Gastroesophageal sphincter (tissue), 3 donors: Measurements from ENCODE around the gene ZNF333.

Source experiments
- EP300 ChIP-seq: sonication (generic); formaldehyde crosslinking; IDR thresholded peaks from one replicate; pipeline ENCODE4 v1.6.1; 2017; ENCODE audit warnings: antibody characterized with exemption, mild to moderate bottlenecking
- POLR2A ChIP-seq, 2 donors: fragments of 450-650 bp; IDR thresholded peaks; one replicate each; pipeline ENCODE4 v1.6.1; 2017; ENCODE audit warnings: antibody characterized with exemption in 2 of 2, mild to moderate bottlenecking in 2 of 2, moderate library complexity in 1 of 2
- TF ChIP-seq, protein P1 (sequence below), 4 experiments: fragments of 200-600 bp in 2 of 4; fragments of 450-650 bp in 2 of 4; sonication (generic) in 1 of 4; IDR thresholded peaks; one replicate each; pipeline ENCODE4 v1.5.1; 2017 to 2019; ENCODE audit warnings: antibody characterized with exemption in 4 of 4, mild to moderate bottlenecking in 2 of 4, moderate library complexity in 2 of 4

GRCh38 chr19:14703833-14704232, 14.0 kb downstream of the ZNF333 start:
- TF ChIP-seq EP300 (no peak), POLR2A (IDR thresholded peaks at IDR 0.05) (no peak)
- TF ChIP-seq, protein P1, sequence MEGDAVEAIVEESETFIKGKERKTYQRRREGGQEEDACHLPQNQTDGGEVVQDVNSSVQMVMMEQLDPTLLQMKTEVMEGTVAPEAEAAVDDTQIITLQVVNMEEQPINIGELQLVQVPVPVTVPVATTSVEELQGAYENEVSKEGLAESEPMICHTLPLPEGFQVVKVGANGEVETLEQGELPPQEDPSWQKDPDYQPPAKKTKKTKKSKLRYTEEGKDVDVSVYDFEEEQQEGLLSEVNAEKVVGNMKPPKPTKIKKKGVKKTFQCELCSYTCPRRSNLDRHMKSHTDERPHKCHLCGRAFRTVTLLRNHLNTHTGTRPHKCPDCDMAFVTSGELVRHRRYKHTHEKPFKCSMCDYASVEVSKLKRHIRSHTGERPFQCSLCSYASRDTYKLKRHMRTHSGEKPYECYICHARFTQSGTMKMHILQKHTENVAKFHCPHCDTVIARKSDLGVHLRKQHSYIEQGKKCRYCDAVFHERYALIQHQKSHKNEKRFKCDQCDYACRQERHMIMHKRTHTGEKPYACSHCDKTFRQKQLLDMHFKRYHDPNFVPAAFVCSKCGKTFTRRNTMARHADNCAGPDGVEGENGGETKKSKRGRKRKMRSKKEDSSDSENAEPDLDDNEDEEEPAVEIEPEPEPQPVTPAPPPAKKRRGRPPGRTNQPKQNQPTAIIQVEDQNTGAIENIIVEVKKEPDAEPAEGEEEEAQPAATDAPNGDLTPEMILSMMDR (IDR thresholded peaks at IDR 0.05), result no peak
